Stimulated activated naive CD4-positive, alpha-beta T cell (primary cell): Measurements from ENCODE around the gene ATAD3A.
"Not testable (repeated sequence)": the region's sequence is repeated elsewhere in the genome, so short reads cannot be mapped to it uniquely, and the experiment has no call there.

Source experiments
- DNase-seq, 6 experiments: peaks; one replicate each; lab custom pipeline; 2025; lab: John Stamatoyannopoulos, UW

ATAD3A gene

GRCh38 chr1:1511533-1512285, at the start of gene ATAD3A:
Gene ATAD3A (plus strand): TSS chr1:1512162. CDS start chr1:1512269, 107 bp downstream.
- peak; percentile 87 to 96 (median 93) for DNase-seq

- peak in 1 of 6 experiments; percentile 11 for DNase-seq
These were observed 49.5 kb upstream of the ATAD3A start for GRCh38 chr1:1462318-1462966.

GRCh38 chr1:1463312-1463711, 48.6 kb upstream of the ATAD3A start:
- no peak for DNase-seq

GRCh38 chr1:1468196-1468985, 43.6 kb upstream of the ATAD3A start:
- not testable (repeated sequence) for DNase-seq

DNA sequence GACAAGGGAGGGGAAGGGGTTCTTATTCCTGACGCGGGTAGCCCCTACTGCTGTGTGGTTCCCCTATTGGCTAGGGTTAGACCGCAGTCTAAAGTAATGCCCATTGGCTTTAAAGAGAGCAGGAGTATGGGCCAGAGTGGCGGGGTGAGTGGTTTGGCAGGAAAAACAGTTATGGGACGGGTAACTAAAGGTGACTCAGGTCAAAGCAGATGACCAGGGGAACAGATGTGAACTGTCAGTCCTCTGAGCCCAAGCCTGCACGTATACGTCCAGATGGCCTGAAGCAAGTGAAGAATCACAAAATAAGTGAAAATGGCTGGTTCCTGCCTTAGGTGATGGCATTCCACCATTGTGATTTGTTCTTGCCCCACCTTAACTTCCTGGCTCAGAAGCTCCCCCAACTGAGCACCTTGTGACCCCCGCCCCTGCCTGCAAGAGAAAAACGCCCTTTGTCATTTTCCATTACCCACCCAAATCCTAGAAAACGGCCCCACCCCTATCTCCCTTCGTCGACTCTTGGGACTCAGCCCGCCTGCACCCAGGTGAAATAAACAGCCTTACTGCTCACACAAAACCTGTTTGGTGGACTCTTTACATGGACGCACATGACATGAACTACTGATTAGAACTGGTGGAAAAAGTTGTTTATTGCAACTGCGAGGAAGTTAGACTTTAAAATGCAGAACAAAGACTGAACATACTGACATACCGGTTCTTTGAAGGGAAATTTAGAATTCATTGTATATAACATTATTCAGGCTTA, 41.2 kb upstream of the ATAD3A start:
- peak in 3 of 6 experiments; percentile 23 to 63 (median 53) for DNase-seq

GRCh38 chr1:1471389-1472052, 40.4 kb upstream of the ATAD3A start, which contains the start of gene ATAD3B:
Gene ATAD3B (plus strand): TSS chr1:1471765. CDS start chr1:1471885, 120 bp downstream.
- DNase-seq = peak; percentile 81 to 89 (median 85)

GRCh38 chr1:1472053-1472876, 39.7 kb upstream of the ATAD3A start:
- DNase-seq = peak in 4 of 6 experiments; percentile 4 to 30 (median 16)

DNA sequence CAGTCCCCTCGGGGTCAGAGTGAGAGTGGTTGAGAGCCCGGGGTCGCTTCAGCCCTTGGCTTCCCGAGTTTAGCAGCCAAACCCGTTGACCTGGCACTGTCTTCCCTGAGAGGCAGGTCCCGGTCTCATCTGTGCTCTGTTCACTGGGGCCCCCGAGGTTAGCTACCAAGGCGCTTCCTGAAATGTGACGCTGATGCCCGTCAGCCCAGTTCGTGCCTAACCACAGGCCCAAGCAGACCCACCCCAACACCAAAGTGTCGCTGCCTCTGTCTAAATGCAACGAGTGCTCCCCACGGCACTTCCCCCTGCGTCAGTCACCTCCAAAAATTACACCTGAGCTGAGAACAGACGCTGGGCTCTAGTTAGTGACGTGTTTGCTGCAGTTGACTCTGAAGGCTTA, 36.0 kb upstream of the ATAD3A start:
- not testable (repeated sequence) for DNase-seq

GRCh38 chr1:1477206-1477605, 34.8 kb upstream of the ATAD3A start:
- no peak for DNase-seq

GRCh38 chr1:1479547-1480487, 32.1 kb upstream of the ATAD3A start:
- no peak for DNase-seq

DNA sequence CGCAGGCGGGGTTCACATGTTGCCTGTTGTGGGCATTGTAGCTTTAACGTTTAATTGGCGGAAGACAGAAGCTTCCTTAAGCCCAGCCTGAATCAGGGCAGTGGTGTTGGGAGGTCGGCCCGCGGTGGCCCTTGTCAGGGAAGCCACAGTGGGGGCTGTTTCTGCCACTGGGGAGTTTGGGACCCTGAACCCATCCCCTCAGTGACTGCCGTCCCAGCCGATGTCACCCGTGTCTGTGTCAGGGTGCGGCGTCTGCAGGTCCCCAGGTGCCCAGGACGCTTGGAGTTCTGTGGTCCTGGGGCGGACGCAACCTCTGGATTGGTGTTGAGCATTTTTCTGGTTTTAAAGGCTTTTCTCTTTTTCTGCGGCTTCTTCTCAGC, 31.5 kb upstream of the ATAD3A start:
- not testable (repeated sequence) for DNase-seq

DNA sequence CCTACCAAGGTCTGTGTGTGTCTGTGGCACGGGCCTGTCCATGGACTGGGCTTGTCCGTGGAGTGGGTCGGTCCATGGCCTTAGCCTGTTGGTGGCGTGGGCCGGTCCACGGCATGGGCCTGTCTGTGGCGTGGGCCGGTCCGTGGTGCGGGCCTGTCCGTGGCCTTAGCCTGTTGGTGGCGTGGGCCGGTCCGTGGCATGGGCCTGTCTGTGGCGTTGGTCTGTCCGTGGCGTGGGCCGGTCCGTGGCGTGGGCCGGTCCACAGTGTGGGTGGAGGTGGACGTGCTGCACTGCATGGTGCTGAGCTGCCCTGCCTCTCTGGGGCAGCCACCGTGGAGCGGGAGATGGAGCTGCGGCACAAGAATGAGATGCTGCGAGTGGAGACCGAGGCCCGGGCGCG, 30.2 kb upstream of the ATAD3A start:
- DNase-seq = not testable (repeated sequence)

GRCh38 chr1:1482856-1483255, 29.1 kb upstream of the ATAD3A start:
- no peak for DNase-seq

GRCh38 chr1:1483714-1484113, 28.2 kb upstream of the ATAD3A start:
- DNase-seq = no peak

DNA sequence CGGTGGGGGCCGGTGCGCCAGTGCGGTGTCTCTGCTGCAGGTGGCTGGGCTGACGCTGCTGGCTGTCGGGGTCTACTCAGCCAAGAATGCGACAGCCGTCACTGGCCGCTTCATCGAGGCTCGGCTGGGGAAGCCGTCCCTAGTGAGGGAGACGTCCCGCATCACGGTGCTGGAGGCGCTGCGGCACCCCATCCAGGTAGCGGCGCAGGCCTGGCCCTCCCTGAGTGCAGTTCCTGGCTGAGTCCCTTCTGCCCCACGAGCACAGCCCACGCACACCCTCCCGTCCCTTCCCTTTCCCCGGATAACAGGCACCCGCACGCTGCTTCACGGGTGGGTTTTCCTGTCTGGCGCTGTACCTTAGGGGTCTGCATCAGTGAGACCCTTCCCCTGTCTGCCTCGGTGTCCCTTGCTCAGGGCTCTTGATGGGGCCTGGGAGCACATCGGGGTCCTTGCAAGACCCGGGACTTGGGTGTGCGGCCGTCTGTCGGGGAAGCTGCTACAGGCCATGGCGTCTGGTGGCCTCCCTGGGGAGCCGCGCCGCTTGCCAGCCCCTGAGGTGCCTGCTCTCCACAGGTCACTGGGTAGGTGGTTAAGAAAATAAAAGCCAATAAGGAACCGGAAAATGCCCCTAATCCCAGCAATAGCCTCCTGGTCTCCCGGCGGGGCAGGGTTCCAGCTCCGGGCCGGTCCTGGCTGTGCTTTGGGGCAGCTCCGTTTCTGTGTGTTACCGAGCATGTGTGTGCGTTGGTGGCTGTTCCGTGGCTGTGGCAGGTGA, 26.8 kb upstream of the ATAD3A start:
- DNase-seq = not testable (repeated sequence)

DNA sequence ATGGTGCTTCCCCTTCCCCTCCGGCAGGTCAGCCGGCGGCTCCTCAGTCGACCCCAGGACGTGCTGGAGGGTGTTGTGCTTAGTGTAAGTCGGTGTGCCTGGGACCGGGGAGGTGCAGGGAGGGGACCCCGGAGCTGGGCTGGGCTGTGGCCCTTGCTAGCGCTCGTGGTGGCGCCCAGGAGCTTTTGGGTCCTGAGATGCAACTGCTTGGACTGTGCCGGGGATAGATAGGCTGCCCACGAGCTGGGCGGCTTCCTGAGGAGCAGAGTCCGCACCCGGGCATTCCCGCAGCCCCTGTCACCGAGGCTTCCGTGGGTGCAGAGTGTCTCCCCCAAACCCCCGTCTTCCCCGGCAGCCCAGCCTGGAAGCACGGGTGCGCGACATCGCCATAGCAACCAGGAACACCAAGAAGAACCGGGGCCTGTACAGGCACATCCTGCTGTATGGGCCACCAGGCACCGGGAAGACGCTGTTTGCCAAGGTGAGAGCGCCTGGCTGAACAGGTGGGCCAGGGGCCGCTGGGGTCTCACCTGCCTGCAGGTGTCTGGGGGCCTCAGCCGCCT, 26.1 kb upstream of the ATAD3A start:
- DNase-seq = not testable (repeated sequence)

- no peak for DNase-seq
These were observed 24.3 kb upstream of the ATAD3A start for GRCh38 chr1:1487701-1488100.

- DNase-seq = no peak
These were observed 22.7 kb upstream of the ATAD3A start for GRCh38 chr1:1489231-1489630.
